Stimulated activated CD8-positive, alpha-beta memory T cell treated with anti-CD3 and anti-CD28 coated beads, Interleukin-12 subunit alpha, Interleukin-12 subunit beta, amount 100 ng/mL, for 1 hour (primary cell): ENCODE measurements around the gene RAMP1.

Experiments
- DNase-seq: peaks from one replicate; pipeline ENCODE4 v3.0.0-alpha.2; 2020; ENCODE audit warnings: low read depth

Gene RAMP1

DNA sequence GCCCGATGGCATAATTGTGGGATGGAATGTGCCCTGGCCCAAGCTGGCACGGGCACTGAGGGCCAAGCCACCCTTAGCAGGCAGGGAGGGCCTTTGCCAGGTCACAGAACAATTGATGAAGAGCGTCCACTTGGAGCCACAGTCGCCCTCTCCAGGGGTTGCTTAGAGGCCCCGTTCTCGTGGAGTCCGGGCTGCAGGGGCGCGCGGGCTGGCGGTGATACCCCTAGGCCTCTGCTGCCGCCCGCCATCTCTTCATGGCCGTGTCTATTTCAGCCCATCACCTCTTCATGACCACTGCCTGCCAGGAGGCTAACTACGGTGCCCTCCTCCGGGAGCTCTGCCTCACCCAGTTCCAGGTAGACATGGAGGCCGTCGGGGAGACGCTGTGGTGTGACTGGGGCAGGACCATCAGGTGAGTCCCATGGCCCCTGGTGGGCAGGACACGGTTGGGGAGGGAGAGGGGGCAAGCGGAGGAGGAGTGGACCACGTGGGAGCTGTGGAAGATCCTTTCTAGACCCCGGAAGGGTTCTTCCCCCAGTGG is 17.6 kb downstream of the RAMP1 start:
- DNase-seq = no peak

DNA sequence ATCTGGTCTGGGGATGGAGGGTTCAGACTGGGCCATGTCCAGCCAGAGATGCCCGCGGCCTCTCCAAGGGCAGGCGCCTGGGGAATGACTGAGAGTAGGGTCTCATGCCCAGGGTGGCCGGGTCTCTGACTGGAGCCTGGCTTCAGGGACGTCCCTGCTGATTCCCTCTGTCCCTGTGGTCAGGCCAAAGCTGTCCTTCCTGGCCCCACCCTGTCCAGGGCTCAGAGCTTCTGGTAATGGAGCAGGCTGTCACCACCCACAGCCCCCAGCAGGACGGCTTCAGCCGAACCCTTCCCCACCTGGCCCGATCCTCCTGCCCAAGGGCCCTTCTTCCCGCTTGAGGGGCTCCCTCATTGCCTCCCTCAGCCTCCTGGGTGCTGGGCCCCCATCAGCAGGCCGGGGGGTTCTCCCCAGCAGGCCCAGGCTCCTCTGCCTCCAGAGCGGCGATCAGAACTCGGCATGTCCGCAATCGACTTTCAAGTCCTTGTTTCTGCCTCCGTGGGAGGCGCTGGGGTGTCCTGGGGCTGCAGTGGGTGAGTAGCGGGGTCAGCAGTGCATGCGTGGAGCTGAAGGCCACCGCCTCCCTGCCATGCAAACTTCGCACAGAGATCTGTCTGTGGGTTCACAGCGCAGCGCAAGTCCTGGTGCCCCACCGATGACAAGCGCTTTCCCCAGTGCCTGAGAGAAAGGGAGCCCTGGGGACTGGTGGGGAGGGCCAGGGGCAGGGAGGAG is 18.3 kb downstream of the RAMP1 start:
- DNase-seq = no peak

DNA sequence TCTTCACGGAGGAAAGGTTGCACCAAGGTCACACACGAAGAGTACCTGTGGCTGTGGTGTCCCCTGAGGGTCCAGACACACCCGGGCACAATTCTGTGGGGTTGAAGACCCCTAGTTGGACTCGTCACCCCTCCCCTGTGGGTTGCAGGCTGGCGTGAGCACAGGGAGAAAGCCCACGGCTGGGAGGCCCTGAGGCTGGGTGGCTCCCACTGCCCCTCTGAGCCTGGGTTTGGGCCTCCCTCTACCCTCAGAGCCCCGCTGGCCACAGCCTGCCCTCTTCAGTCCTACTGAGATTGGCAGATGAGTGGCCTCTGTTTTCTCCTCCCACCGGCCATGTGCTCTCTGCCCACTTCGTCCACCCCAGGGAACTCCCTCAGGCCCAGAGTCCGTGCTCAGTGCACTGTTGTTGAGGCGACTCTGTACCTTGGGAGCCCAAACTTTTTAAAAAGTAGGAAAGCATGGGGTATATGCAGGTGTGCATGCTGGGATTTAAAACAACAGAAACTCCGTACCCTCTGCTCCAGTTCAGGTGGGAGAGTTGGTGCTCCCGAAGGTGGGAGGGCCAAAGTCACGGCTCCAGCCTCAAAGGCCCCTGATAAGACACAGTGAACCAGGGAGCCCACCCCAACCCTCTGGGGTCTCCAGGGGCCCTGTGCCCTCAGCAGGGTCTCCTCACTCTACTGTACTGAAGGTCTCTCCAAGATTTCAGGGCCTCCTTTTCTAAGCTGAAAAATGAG is 19.1 kb downstream of the RAMP1 start:
- no peak for DNase-seq

DNA sequence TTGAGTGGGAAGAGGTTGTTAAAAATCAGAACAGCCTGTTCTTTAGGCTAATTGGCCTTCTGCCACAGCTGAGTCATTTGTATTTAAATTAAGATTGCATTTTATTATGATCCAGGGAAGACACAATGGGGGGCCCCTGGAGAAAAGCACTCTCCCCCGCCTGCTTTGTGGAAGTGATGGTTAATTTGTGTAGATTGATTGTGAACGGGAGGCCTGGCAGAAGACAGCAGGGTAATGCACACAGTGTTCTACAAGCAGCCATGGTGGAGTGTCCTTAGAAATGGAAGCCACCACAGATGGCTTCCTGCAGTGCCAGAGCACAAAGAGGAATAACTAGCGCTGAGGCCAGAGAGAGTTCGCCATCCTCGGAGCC is 19.6 kb downstream of the RAMP1 start:
- no peak for DNase-seq

DNA sequence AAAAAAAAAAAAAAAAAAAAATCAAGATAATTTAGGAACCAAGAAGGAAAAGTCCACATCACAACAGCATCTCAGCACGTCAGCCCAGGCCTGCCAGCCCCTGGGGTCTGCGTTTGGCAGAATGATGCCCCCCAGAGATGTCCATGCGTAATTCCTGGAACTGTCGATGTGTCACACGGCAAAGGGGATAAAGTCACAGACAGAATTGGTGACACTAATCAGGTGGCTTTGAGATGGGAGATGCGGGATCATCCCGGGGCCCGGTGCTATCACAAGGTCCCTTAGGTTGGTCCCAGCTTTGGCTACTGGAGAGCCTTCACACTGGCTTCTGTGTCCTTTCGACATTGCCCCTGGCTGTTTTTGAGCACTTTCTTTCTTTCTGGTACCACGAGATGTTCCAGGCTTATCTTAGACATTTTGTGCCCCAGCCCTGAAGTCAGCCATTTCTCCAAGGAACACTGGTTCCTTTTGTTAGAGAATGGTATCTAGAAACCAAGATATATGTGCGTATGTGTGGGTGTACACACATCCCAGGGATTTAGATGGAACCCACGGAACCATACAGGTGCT is 20.7 kb downstream of the RAMP1 start:
- no peak for DNase-seq

DNA sequence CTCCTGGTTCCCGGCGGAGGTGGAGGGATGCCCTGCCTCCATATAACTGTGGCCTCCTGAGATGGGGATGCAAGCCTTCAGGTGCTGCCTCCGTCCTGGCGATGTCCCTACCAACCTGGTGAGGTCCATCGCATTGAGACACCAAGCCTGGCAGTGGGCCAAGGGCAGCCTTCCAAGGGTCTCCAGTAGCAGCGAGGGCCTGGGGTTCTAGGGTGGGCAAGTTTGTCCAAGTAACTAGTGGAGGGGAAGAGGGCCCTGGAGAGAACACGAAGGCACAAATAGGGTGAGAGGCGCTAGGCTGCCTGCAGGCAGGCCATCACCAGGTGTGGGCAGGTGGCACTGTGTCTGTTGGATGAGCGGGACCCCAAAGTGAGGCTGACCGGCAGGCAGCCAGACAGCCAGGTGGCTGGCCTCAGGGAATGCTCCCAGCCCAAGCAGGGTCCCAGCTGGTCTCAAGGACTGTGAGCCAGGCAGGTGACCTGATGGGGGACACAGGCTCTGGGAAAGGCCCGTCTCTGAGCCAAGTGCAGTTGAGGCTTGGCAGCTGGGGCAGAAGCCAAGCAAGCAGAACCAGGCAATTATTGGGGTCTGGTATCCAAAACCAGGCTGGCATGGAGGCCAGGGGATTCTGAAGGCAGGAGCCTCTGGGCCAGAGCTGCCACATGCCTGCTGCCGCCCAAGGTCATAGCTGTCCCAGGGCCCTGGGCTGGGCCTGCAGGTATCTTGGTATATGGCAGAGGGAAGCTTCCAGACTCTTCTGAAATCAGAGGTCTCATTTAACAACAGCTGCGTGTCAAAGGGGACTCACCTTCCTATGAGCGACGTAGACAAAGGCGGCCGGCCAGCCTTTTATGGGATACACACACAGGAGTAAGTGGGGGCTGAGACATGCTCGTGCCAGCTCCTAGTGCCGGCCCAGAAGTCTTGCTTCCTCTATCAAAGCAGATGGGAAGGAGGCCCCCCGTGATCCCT is 23.4 kb downstream of the RAMP1 start:
- DNase-seq = no peak

DNA sequence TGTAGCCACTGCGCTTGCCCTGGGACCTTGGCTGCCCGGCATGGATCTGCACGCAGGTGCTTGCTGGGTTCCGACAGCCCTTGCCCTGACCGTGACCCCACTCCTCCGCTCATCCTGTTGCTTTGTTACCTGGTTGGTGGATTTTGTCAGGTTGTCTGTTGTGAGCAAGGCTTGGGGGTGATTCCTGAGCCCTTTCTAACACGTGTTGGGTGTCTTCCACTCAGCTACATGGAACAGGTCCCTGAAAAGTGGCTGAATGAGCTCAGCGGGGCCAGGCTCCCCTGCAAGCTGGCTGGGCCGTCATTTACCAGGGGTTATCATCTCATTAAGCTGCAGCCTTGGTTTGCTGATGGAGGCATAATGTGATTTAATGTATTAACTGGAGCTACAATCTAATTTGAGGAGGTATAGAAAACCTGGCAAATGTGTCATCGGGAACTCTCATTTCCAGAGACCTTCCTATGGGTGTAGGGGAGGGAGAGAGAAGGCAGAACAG is 24.6 kb downstream of the RAMP1 start:
- no peak for DNase-seq

DNA sequence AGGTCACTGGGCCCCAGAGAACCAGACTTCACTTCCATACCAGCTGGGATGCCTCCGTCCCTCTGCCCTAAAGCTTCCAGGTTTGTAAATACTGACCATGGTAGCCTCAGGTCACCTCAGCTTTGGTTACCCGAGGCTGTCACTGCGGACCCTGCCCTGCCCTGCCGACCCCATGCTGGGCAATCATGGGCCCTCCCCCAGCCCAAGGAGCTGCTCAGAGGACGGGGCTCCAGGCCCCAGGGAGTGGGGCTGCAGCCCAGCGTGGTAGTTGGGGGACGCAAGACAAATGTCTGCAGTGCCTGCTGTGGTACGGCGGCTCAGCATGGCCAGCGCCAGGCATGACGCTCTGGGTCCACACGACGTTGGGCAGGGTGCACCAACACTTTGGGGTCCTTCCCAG is 25.3 kb downstream of the RAMP1 start:
- no peak for DNase-seq

DNA sequence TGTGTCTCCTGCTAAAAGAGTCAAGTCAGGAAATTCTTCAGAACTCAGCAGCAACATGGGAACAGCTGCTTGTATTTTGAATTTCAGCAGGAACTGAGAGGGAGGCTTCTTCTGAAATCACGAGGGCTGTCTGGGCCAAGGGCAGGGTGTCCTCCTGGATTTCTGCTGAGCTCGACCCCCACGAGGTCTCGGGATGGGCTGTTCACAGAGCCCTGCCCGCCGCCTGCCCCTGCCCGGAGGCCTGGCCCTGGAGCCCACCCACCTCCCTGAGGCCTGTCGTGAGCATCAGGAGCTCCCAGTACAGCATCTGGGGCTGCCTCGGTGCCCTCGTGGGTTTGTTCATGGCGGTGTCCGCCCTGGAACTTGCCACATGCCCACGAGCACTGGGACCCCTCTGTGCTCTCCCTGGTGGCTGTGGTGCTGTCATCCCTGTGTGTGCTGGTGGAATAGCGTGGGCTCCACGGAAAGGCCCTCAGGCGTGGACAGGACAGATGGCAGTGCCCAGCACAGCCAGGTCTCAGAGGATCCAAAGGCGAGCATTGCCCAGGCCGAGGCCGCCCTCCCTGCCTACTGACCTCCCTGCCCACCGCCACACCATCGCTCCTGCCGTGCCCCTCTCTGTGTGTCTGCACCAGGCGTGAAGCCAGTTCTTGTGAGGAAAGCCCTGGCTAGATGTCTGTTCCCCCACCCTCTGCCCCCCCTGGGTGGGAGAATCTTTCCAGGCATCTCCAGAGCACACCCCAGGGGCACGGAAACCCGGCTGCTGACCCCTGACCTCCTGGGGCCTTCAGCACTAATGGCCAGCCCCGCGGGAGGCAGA is 25.9 kb downstream of the RAMP1 start:
- no peak for DNase-seq

DNA sequence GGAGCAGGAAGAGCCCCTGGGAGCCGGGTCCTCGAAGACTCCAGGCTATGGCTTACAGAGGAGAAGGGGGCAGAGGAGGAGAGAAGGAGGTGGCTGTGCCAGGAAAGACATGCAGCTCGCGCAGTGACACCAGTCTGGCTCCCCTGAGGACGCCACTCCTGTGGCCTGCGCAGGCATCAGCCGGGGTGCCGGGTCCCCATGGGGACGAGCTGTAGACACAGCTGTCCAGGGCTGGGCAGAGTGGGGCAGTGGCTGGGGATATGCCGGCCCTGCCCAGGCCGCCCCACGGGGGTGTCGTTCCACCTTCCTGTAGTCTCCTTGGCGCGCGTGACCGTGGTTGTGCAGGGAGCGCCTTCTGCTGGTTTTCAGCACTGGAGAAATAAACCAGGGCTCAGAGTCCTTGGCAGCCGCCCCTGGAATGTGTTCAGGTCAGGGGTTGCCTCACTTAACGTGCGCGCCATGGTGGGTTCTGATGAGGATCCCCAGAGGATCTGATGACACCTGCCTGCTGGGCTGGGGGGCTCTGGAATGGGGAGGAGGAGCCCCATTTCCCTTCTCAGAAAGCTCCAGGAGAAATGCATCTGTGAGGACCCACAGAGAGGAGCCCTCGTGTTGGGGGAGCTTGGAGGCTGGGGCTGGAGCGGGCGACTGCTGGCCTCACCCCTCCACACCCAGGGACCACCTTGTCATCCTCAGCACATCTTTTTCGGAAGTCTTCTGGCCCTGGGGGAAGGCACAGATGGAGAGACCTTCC is 26.7 kb downstream of the RAMP1 start:
- no peak for DNase-seq

DNA sequence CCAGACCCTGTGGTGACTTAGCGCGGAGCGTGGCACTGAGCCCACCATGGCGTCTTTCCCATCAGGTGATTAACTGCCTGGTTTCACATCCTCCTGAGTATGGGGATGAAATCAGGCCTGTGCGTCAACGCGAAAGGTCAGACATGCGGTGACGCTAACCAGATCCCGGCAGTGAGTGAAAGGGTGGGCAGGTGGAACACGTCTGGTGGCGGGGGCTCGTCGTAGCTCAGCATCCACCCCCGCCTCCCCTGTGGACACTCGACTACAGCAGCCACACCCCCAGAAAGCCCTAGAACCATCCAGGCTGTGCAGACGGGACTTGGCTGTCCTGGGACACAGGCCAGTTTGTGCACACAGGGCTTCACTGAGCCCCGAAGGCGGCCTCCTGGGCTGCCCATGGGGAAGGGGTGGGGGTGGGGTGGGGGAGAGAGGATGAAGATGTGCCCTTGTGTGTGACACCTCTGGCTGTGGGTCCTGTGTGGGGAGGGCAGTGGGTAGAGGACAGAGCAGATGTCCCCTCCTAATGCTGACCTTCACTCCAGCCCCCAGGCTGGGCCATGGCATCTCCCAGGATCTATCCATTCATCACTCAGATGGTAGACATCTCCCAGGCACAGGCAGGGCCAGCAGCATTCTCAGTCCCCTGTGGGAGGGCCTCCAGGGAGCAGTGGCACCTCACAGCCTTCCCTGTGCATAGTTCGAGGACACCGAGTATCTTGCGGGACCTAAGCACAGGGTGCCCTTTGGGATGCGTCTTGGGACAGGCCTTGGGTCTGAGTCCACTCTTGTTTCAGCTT is 27.5 kb downstream of the RAMP1 start:
- no peak for DNase-seq

DNA sequence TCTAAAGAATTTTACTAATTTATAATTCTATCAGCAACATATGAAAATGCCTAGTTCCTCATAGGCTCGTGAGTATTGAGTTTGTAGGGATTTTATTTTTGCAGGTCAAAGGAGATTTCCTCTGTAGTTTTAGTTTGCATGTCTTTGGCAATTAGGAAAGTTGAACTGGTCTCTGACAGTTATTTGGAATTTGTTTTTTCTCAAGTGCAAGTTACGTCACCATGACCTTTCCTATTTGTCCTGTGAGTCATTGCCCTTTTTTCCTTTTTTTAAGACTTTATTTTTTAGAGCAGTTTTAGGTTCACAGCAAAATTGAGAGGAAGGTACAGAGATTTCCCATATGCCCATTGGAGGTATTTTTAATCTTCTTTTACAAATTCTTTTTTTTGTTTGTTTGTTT is 29.0 kb downstream of the RAMP1 start:
- no peak for DNase-seq

DNA sequence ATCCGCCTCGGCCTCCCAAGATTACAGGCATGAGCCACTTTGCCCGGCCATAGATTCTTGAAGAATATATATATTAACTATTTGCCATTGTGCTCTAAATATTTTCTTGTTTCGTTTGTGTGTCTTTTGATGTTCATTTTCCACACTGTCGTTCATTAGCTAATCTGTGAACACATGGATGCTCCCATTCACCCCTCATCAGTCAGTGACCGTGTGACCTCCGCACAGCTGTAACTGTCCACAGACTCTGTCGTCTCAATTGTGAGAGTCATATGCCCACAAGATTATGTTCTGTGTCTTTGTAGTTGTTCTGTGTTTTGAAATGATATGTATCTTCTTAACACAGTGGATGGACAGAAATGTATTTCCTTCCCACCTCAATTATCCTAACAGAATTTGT is 29.6 kb downstream of the RAMP1 start:
- no peak for DNase-seq

DNA sequence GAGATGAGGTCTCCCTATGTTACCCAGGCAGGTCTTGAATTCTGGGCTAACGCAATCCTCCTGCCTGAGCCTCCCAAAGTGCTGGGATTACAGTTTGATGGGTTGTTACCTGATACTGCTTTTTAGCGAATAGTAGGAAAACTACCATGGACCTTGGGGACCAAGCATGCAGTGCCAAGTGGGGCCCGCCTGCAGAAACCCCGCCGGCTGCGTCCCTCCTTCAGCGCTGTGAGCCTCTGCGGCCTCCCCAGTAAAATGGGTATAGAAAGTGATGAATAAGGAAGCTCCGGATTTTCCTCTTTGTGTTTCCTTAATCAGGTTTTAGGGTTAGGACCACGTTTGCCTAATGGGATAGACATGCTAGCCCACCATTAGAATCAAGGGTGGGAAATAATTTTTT is 30.4 kb downstream of the RAMP1 start:
- DNase-seq = no peak

DNA sequence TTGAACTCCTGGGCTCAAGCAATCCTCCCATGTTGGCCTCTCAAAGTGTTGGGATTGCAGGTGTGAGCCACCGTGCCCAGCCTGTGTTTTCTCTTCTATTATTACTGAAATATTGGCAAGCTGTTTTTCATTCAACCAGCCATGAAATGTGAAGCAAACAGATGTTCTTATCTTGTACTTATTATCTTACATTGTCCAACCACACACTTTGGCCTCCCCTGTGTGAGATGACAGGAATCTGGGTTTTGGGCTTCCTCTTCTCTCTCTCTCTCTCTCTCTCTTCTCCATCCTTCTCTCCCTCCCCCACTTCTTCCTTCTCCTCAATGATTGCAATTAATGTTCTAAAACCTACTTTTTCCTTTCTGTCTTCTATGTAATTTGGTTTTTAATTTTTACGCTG is 33.1 kb downstream of the RAMP1 start:
- no peak for DNase-seq

DNA sequence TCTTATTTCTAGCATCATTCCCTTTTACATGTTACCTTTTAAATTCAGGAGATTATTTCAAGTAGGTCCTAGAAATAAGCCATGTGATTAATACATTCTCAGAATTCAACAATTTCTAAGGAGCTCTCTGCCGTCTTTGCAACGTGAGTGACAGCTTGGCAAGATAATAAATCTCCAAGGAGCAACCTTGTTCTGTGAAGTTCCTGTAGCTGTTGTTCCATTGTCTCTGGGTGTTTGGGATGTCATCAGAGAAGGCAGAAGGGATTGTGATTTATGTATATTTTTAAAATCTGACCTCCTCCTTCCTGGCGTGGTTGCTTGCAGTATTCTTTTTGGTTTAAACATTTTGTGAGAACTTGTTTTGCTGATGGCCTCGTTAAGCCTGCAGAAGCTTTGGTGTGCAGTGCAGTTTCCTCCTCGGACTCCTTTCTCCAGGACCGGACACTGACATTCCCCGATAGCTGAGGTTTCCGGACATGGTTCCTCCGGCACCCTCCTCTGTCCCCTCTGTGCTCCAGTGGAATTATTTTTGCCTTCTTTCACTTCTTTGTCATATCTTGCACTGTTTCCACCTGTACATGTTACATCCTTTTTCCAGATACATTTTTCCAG is 33.7 kb downstream of the RAMP1 start:
- DNase-seq = no peak

DNA sequence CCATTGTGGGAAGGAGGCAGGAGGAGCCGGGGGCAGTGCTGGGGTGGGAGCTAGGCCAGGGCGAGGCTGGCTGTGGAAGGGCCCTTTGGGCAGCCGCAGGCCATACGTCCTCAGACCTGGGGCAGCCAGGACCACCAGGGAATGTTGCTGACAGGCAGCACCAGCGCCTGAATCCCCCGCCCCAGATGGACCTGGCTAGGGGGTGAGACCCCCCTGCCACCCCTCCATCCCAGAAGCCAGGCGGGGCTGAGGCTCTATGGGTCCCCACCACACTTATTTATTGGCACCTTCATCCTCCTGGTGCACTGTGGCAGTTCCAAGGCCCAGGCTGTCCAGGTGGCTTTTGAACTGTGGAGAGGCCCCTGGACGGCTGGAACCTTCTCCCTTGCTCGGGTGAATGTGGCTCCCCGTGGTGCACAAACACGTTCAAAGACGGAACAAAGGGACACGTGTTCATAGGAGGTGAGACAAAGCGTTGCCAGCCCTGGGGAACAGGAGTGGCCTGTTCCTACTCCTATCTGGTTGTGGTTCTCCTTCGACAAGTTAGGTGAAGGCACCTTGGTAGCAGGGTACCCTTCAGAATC is 35.1 kb downstream of the RAMP1 start:
- no peak for DNase-seq

DNA sequence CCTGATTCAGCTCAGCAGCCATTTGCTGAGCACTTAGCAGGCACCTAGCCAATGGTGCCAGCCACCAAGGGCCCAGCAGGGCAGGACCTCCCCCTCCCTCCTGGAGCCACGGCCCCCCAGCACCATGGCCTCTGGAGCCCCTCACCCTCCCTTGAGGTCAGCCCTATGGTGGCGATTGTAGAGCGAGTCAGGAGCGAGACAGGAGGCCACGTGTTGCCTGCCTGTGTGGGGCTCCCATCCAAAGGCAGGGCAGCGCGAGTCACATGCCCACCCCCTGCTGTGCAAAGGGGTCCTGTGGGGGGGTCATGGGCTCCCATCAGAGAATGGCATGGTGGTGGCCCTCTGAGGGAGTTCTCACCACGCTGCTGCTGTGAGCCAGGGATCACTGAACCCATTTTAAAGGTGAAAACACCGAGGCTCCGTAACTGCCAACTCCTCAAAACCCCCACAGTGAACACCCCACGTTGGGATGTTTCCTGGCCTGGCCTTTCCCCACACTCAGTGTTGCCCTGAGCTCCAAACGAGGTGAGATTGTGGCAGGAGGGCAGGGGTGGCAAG is 35.6 kb downstream of the RAMP1 start:
- no peak for DNase-seq
